ENCODE measurements around the gene EPHA5.

The EPHA5 gene

GRCh38 chr4:65546882-65547416 lies 123.3 kb downstream of the EPHA5 start:
- no peak for ATAC-seq
- no peak for TF ChIP-seq CSRNP3 (CRISPR knock-in tag; IDR thresholded peaks at IDR 0.05)
- no peak for TF ChIP-seq ARNTL (CRISPR knock-in tag; IDR thresholded peaks at IDR 0.05; ENCODE audit: borderline replicate concordance, low read depth)
- TF ChIP-seq ZNF70 (CRISPR knock-in tag; IDR thresholded peaks at IDR 0.05) = no peak
- no peak for TF ChIP-seq BACH2 (CRISPR knock-in tag; IDR thresholded peaks at IDR 0.05; ENCODE audit: borderline replicate concordance)
- TF ChIP-seq TSHZ2 (CRISPR knock-in tag; IDR thresholded peaks at IDR 0.05) = no peak
- TF ChIP-seq CSDC2 (CRISPR knock-in tag; IDR thresholded peaks at IDR 0.05) = no peak
- no peak for TF ChIP-seq ZFP30 (CRISPR knock-in tag; IDR thresholded peaks at IDR 0.05)
- TF ChIP-seq POU6F1 (CRISPR knock-in tag; IDR thresholded peaks at IDR 0.05; ENCODE audit: borderline replicate concordance, low read depth) = no peak
- no peak for TF ChIP-seq PPARA (CRISPR knock-in tag; IDR thresholded peaks at IDR 0.05; ENCODE audit: borderline replicate concordance)

DNA sequence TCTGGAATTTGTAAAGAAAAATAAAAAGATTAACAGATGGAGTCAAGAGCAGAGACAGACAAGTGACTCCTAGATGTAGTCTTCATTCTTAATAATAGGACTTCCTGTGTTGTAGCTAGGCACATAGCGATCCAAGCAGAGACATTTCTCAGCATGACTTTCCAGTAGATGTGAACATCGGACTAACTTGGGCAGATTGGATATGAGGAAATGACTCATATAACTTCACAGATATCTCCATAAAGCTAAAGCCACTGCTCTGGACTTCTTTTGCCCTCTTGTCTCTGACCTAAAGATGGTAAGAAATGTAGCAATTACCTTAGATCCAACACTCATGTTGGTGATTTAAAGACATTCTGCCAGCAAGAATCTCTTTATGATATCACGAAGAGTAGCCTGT lies 131.7 kb downstream of the EPHA5 start:
- no peak for TF ChIP-seq ISL1 (CRISPR knock-in tag; IDR thresholded peaks at IDR 0.05)
- no peak for TF ChIP-seq CSRNP3 (CRISPR knock-in tag; IDR thresholded peaks at IDR 0.05)
- ATAC-seq = no peak

DNA sequence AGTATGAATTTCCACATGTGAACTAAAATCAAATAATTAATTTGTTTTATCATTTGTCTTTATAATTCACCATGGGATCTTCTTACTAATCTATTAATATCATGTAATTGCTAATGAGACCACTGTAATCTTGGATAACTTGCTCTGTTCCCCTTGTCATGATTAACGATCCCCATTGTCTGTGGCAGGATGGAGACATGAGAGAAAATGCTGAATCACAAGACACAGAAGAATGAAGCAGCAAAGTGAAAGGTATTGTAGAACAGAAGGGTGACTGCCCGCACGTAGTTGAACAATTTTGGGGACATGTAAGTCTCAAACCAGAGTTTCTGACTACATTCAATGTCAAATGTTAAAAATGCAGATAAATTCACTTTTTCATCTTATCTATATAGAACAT lies 135.2 kb downstream of the EPHA5 start:
- ATAC-seq = no peak

GRCh38 chr4:65521666-65522065 lies 148.6 kb downstream of the EPHA5 start:
- TF ChIP-seq GLIS3 (CRISPR knock-in tag; IDR thresholded peaks at IDR 0.05) (no peak), CSRNP3 (CRISPR knock-in tag; IDR thresholded peaks at IDR 0.05) (no peak)
- no peak for ATAC-seq

More for the DNA sequence above, 135.2 kb downstream of the EPHA5 start:
- TF ChIP-seq SNAI2 (CRISPR knock-in tag; IDR thresholded peaks at IDR 0.05) (no peak), PPARA (CRISPR knock-in tag; IDR thresholded peaks at IDR 0.05; ENCODE audit: borderline replicate concordance) (no peak)

DNA sequence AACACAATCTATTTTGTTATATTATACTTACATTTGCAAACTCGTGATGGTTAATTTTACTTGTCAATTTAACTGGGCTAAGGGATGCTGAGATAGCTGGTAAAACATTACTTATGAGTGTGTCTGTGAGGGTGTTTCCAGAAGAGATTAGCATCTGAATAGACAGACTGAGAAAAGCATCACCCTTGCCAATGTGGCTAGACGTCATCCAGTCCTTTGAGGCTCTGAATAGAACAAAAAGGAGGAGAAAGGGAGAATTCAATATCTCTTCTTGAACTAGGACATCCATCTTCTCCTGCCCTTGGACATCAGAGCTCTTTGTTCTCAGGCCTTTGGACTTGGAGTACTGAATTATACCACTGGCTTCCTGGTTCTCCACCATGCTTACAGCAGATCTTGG lies 154.6 kb downstream of the EPHA5 start:
- TF ChIP-seq ZFP3 (CRISPR knock-in tag; IDR thresholded peaks at IDR 0.05) = no peak
- TF ChIP-seq ARNTL (CRISPR knock-in tag; IDR thresholded peaks at IDR 0.05; ENCODE audit: borderline replicate concordance, low read depth) = no peak
- no peak for ATAC-seq

- TF ChIP-seq ZFP30 (CRISPR knock-in tag; IDR thresholded peaks at IDR 0.05) = no peak
- no peak for TF ChIP-seq BACH2 (CRISPR knock-in tag; IDR thresholded peaks at IDR 0.05; ENCODE audit: borderline replicate concordance)
- no peak for ATAC-seq
Measured at GRCh38 chr4:65510976-65511375, 159.3 kb downstream of the EPHA5 start.

Data from SK-N-SH treated with all-trans-retinoic acid at 6 μM for 48 hours (cell line).